HepG2 (cell line): ENCODE measurements around the gene RSL1D1. TPM values are rescaled to one million over a fixed set of nuclear protein-coding genes. Genes with fewer than 3 reads are reported as not detected.

ENCODE experiments used
- SRY ChIP-seq: sonication (generic); formaldehyde crosslinking; IDR thresholded peaks from 2 replicates; pipeline ENCODE4 v1.8.0; 2022; ENCODE audit warnings: mild to moderate bottlenecking, missing genetic modification reagents
- YEATS4 ChIP-seq: sonication (generic); formaldehyde crosslinking; IDR thresholded peaks from 2 replicates; pipeline ENCODE4 v1.4.0; 2020; ENCODE audit warnings: missing genetic modification reagents, borderline replicate concordance
- ZBTB3 ChIP-seq: sonication (generic); formaldehyde crosslinking; IDR thresholded peaks from 2 replicates; pipeline ENCODE4 v1.4.0; 2020; ENCODE audit warnings: low read depth, mild to moderate bottlenecking, moderate library complexity, missing genetic modification reagents, borderline replicate concordance
- ZC3H13 ChIP-seq: sonication (generic); formaldehyde crosslinking; IDR thresholded peaks from 2 replicates; pipeline ENCODE4 v1.8.1; 2023; ENCODE audit warnings: mild to moderate bottlenecking, missing genetic modification reagents, moderate library complexity
- ZIK1 ChIP-seq: sonication (generic); formaldehyde crosslinking; IDR thresholded peaks from 2 replicates; pipeline ENCODE4 v1.5.0; 2020; ENCODE audit warnings: mild to moderate bottlenecking, low read depth, missing genetic modification reagents, borderline replicate concordance
- ZNF33A ChIP-seq: sonication (generic); formaldehyde crosslinking; IDR thresholded peaks from 2 replicates; pipeline ENCODE4 v1.5.1; 2020; ENCODE audit warnings: missing genetic modification reagents, mild to moderate bottlenecking, moderate library complexity, borderline replicate concordance
- ZNF775 ChIP-seq: sonication (generic); formaldehyde crosslinking; IDR thresholded peaks from 2 replicates; pipeline ENCODE4 v1.4.0; 2020; ENCODE audit warnings: missing genetic modification reagents, mild to moderate bottlenecking, moderate library complexity, borderline replicate concordance
- polyA plus RNA-seq, 8 experiments: library from polyadenylated mRNA; depleted of rRNA in 3 of 8; stranded (reverse) in 7 of 8; unstranded in 1 of 8; fragments of >200 nt; fragmentation: Illumina TruSeq in 4 of 8; extraction: Trizol in 4 of 8; gene quantifications; 2 replicates each; pipeline versions ENCODE4 v1.2.1 to v1.2.3, GENCODE V29; 2011 to 2016; ENCODE audit warnings: low read depth in 4 of 8, missing spikeins in 1 of 8, mixed read lengths in 1 of 8; ENCODE audit not compliant: insufficient read depth in 1 of 8
- total RNA-seq, 5 experiments: library from RNA; depleted of rRNA; stranded (reverse); fragments of >200 nt; fragmentation: Illumina TruSeq; extraction: Trizol; gene quantifications; 2 replicates each; pipeline ENCODE4 v1.2.3, GENCODE V29; 2016; ENCODE audit warnings: low read depth in 1 of 5
- TF ChIP-seq, protein P1 (sequence below): sonication (generic); formaldehyde crosslinking; IDR thresholded peaks from 2 replicates; pipeline ENCODE4 v1.4.0; 2020; ENCODE audit warnings: missing genetic modification reagents, borderline replicate concordance
- TF ChIP-seq, protein P2 (sequence below): sonication (generic); formaldehyde crosslinking; IDR thresholded peaks from 2 replicates; pipeline ENCODE4 v1.4.0; 2020; ENCODE audit warnings: mild to moderate bottlenecking, missing genetic modification reagents
- TF ChIP-seq, protein P3 (sequence below): sonication (generic); formaldehyde crosslinking; IDR thresholded peaks from 2 replicates; pipeline ENCODE4 v1.8.0; 2022; ENCODE audit warnings: mild to moderate bottlenecking, missing genetic modification reagents, moderate library complexity
- TF ChIP-seq, protein P4 (sequence below): sonication (generic); formaldehyde crosslinking; IDR thresholded peaks from 2 replicates; pipeline ENCODE4 v1.5.1; 2020; ENCODE audit warnings: mild to moderate bottlenecking, missing genetic modification reagents, moderate library complexity
- TF ChIP-seq, protein P5 (sequence below): IDR thresholded peaks from 2 replicates; pipeline ENCODE4 v1.6.1; 2016; ENCODE audit warnings: mild to moderate bottlenecking, missing biosample characterization, missing genetic modification reagents
- TF ChIP-seq, protein P6 (sequence below): sonication (generic); formaldehyde crosslinking; conservative IDR thresholded peaks from 2 replicates; pipeline ENCODE4 v1.4.0; 2020; ENCODE audit warnings: missing genetic modification reagents
- TF ChIP-seq, protein P7 (sequence below): sonication (generic); formaldehyde crosslinking; IDR thresholded peaks from 2 replicates; pipeline ENCODE4 v1.8.1; 2023; ENCODE audit warnings: mild to moderate bottlenecking, missing genetic modification reagents

The RSL1D1 gene
- total and polyA plus RNA-seq, 2 of the 13 experiments (the other 11 are each of a cell fraction or from before 2014, with no cell fraction given), result 187 to 343 TPM

GRCh38 chr16:11797166-11797956, 54.0 kb downstream of the RSL1D1 start, which contains the start of gene ZC3H7A (continued):
- TF ChIP-seq ZNF33A (peak; percentile 85; the same call in 1 of the 2 replicates), YEATS4 (CRISPR knock-in tag) (peak; percentile 84), ZC3H13 (CRISPR knock-in tag) (peak; percentile 71; the same call in 1 of the 2 replicates), ZIK1 (CRISPR knock-in tag) (peak; percentile 93), ZBTB3 (CRISPR knock-in tag) (no peak), SRY (CRISPR knock-in tag) (peak; percentile 99), ZNF775 (CRISPR knock-in tag) (peak; percentile 80; the same call in 1 of the 2 replicates)
- TF ChIP-seq, protein P1, sequence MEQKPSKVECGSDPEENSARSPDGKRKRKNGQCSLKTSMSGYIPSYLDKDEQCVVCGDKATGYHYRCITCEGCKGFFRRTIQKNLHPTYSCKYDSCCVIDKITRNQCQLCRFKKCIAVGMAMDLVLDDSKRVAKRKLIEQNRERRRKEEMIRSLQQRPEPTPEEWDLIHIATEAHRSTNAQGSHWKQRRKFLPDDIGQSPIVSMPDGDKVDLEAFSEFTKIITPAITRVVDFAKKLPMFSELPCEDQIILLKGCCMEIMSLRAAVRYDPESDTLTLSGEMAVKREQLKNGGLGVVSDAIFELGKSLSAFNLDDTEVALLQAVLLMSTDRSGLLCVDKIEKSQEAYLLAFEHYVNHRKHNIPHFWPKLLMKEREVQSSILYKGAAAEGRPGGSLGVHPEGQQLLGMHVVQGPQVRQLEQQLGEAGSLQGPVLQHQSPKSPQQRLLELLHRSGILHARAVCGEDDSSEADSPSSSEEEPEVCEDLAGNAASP (CRISPR knock-in tag), result peak; percentile 95
- TF ChIP-seq, protein P2, sequence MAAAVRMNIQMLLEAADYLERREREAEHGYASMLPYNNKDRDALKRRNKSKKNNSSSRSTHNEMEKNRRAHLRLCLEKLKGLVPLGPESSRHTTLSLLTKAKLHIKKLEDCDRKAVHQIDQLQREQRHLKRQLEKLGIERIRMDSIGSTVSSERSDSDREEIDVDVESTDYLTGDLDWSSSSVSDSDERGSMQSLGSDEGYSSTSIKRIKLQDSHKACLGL (CRISPR knock-in tag), result peak; percentile 91
- TF ChIP-seq, protein P3, sequence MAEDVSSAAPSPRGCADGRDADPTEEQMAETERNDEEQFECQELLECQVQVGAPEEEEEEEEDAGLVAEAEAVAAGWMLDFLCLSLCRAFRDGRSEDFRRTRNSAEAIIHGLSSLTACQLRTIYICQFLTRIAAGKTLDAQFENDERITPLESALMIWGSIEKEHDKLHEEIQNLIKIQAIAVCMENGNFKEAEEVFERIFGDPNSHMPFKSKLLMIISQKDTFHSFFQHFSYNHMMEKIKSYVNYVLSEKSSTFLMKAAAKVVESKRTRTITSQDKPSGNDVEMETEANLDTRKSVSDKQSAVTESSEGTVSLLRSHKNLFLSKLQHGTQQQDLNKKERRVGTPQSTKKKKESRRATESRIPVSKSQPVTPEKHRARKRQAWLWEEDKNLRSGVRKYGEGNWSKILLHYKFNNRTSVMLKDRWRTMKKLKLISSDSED (CRISPR knock-in tag), result peak; percentile 92; the same call in 1 of the 2 replicates
- TF ChIP-seq, protein P4, sequence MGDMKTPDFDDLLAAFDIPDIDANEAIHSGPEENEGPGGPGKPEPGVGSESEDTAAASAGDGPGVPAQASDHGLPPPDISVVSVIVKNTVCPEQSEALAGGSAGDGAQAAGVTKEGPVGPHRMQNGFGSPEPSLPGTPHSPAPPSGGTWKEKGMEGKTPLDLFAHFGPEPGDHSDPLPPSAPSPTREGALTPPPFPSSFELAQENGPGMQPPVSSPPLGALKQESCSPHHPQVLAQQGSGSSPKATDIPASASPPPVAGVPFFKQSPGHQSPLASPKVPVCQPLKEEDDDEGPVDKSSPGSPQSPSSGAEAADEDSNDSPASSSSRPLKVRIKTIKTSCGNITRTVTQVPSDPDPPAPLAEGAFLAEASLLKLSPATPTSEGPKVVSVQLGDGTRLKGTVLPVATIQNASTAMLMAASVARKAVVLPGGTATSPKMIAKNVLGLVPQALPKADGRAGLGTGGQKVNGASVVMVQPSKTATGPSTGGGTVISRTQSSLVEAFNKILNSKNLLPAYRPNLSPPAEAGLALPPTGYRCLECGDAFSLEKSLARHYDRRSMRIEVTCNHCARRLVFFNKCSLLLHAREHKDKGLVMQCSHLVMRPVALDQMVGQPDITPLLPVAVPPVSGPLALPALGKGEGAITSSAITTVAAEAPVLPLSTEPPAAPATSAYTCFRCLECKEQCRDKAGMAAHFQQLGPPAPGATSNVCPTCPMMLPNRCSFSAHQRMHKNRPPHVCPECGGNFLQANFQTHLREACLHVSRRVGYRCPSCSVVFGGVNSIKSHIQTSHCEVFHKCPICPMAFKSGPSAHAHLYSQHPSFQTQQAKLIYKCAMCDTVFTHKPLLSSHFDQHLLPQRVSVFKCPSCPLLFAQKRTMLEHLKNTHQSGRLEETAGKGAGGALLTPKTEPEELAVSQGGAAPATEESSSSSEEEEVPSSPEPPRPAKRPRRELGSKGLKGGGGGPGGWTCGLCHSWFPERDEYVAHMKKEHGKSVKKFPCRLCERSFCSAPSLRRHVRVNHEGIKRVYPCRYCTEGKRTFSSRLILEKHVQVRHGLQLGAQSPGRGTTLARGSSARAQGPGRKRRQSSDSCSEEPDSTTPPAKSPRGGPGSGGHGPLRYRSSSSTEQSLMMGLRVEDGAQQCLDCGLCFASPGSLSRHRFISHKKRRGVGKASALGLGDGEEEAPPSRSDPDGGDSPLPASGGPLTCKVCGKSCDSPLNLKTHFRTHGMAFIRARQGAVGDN (CRISPR knock-in tag), result peak; percentile 95
- TF ChIP-seq, protein P5, sequence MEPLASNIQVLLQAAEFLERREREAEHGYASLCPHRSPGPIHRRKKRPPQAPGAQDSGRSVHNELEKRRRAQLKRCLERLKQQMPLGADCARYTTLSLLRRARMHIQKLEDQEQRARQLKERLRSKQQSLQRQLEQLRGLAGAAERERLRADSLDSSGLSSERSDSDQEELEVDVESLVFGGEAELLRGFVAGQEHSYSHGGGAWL, result peak; percentile 98
- TF ChIP-seq, protein P6, sequence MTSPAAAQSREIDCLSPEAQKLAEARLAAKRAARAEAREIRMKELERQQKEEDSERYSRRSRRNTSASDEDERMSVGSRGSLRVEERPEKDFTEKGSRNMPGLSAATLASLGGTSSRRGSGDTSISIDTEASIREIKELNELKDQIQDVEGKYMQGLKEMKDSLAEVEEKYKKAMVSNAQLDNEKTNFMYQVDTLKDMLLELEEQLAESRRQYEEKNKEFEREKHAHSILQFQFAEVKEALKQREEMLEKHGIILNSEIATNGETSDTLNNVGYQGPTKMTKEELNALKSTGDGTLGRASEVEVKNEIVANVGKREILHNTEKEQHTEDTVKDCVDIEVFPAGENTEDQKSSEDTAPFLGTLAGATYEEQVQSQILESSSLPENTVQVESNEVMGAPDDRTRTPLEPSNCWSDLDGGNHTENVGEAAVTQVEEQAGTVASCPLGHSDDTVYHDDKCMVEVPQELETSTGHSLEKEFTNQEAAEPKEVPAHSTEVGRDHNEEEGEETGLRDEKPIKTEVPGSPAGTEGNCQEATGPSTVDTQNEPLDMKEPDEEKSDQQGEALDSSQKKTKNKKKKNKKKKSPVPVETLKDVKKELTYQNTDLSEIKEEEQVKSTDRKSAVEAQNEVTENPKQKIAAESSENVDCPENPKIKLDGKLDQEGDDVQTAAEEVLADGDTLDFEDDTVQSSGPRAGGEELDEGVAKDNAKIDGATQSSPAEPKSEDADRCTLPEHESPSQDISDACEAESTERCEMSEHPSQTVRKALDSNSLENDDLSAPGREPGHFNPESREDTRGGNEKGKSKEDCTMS (CRISPR knock-in tag), result no peak
- TF ChIP-seq, protein P7, sequence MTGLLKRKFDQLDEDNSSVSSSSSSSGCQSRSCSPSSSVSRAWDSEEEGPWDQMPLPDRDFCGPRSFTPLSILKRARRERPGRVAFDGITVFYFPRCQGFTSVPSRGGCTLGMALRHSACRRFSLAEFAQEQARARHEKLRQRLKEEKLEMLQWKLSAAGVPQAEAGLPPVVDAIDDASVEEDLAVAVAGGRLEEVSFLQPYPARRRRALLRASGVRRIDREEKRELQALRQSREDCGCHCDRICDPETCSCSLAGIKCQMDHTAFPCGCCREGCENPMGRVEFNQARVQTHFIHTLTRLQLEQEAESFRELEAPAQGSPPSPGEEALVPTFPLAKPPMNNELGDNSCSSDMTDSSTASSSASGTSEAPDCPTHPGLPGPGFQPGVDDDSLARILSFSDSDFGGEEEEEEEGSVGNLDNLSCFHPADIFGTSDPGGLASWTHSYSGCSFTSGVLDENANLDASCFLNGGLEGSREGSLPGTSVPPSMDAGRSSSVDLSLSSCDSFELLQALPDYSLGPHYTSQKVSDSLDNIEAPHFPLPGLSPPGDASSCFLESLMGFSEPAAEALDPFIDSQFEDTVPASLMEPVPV (CRISPR knock-in tag), result peak; percentile 98
